GM20000 (cell line): ENCODE measurements around the gene THBS1.

ENCODE experiments used
- DNase-seq: peaks from one replicate; pipeline ENCODE4 v3.0.0; 2012; ENCODE audit warnings: low spot score
- TF ChIP-seq, protein P1 (sequence below): IDR thresholded peaks from 2 replicates; pipeline ENCODE4 v1.5.1; 2012; ENCODE audit warnings: mild to moderate bottlenecking, control low read depth; ENCODE audit errors: extremely low read depth, missing control alignments

Gene THBS1

DNA sequence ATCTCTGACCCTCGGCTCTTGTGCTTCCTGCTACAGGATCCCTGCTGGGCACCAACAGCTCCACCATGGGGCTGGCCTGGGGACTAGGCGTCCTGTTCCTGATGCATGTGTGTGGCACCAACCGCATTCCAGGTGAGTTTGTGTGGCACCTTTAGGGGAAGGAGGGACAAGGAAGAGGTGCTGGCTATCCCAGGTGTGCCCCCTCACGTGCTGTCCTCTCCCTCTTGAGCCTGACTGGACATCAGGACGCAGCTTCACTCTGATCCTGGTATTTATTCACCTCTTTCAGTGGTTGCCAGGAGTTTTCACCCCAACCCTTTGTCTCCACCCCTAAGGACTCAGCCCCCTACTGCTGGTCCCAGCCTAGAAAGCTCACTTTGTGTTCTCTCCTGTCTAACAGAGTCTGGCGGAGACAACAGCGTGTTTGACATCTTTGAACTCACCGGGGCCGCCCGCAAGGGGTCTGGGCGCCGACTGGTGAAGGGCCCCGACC, 960 bp downstream of the THBS1 start:
- no peak for DNase-seq
- TF ChIP-seq, protein P1, sequence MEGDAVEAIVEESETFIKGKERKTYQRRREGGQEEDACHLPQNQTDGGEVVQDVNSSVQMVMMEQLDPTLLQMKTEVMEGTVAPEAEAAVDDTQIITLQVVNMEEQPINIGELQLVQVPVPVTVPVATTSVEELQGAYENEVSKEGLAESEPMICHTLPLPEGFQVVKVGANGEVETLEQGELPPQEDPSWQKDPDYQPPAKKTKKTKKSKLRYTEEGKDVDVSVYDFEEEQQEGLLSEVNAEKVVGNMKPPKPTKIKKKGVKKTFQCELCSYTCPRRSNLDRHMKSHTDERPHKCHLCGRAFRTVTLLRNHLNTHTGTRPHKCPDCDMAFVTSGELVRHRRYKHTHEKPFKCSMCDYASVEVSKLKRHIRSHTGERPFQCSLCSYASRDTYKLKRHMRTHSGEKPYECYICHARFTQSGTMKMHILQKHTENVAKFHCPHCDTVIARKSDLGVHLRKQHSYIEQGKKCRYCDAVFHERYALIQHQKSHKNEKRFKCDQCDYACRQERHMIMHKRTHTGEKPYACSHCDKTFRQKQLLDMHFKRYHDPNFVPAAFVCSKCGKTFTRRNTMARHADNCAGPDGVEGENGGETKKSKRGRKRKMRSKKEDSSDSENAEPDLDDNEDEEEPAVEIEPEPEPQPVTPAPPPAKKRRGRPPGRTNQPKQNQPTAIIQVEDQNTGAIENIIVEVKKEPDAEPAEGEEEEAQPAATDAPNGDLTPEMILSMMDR: no peak

DNA sequence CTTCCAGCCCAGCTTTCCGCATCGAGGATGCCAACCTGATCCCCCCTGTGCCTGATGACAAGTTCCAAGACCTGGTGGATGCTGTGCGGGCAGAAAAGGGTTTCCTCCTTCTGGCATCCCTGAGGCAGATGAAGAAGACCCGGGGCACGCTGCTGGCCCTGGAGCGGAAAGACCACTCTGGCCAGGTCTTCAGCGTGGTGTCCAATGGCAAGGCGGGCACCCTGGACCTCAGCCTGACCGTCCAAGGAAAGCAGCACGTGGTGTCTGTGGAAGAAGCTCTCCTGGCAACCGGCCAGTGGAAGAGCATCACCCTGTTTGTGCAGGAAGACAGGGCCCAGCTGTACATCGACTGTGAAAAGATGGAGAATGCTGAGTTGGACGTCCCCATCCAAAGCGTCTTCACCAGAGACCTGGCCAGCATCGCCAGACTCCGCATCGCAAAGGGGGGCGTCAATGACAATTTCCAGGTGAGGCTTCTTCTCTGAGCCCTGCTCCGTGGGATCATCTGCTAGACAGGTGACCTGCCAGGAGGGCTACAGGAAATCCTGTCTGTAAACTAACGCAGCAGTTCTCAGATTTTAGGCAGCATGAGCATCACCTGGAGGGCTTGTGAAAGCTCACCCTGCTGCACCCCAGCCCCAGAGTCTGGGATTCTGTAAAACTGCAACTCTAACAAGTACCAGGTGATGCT, 1.6 kb downstream of the THBS1 start:
- TF ChIP-seq, protein P1: no peak
- DNase-seq: no peak

DNA sequence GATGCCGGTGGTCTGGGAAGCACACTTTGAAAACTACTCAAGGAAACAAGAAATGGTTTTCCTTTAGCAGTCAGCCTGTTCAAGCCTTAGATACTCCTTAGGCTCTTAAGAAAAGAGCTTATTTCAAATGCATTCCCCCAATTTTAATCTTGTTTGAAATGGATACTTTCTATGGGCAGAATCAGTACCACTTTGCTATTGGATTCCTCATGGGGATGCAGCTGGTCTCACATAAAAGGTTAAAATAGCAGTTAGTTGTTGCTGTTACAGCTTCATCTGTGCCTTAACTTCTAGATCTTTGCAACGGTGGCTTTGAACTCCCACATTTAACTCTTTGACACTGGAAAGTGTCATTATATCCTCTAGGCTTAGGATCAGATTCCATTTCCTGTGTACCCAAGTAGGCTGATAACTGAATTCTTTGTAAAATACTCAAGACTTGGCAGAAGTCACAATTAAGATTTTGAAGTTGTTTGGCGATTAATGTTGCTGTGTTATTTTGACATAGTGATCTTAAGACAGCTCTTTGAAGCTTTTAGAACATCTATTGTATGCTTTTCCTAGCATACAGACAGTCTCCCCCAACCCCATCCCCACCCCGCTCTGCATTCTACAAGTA, 2.2 kb downstream of the THBS1 start:
- TF ChIP-seq, protein P1: no peak
- no peak for DNase-seq

DNA sequence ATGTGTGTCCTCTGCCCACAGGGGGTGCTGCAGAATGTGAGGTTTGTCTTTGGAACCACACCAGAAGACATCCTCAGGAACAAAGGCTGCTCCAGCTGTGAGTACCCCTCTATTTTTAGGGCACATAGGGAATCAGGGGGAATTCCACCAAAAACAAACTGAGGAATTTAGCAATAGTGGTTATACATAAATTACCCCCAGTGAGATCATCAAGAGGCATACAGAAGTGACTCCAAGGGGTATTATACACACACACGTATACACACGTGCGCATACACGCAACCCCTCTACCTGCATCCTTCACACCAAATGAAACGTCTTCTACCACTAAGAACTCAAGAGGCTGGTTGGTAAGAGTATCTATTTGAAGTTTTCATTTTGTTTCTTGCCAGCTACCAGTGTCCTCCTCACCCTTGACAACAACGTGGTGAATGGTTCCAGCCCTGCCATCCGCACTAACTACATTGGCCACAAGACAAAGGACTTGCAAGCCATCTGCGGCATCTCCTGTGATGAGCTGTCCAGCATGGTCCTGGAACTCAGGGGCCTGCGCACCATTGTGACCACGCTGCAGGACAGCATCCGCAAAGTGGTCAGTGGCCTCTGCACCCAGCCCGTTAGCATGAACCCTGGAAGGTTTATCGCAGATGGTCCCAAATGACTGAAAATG, 2.9 kb downstream of the THBS1 start:
- TF ChIP-seq, protein P1: peak; percentile 10
- DNase-seq: peak; percentile 53

DNA sequence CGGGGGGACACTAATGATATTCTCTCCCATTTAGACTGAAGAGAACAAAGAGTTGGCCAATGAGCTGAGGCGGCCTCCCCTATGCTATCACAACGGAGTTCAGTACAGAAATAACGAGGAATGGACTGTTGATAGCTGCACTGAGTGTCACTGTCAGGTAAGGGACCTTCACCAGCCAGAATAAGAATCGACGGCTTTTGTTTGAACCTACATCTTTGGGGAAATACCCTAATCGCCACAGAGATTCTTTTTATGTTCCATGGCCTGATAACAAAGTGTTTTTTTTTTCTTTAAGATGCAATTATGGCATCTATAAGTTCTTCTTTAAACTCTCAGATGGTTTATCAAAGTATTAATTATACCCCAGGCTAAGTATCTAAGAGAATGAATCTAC, 3.4 kb downstream of the THBS1 start:
- TF ChIP-seq, protein P1: no peak
- DNase-seq: no peak

DNA sequence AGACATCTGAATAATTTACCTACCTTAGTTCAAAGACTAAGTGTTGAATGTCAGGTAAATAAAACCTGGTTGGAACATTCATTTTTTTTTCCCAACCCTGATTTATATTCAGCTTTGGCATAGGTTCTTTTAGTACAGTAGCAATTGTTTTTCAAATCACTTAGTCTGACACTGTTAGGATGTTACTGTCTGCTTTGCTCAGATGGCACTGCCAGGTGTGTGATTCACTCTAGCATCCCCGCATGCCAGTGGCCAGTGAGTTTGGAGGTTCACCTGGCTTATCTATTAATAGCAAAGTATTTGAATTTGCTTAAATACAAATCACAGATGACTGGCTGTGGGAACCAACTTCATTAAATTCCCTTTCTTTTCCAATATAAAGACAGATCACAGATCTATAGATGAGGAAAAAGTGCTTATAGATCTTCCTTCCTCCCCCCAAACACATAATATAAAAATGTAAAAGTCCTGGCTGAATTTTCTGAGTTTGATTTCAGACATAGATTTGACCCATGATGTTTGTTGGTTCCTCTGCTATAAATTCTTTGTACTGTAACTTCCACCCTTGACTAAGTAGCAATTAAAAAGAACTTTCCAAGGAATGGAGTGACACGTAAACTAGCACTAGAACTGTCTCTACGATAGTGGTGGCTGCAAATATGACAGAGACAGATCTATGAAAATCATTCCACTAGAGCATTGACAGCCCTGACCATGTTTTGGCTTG, 3.9 kb downstream of the THBS1 start:
- DNase-seq: no peak

More for the DNA sequence above, 3.9 kb downstream of the THBS1 start:
- TF ChIP-seq, protein P1: no peak
